PFSK-1 (cell line): ENCODE results near the gene NRG3.
A peak's percentile ranks its signal among the peaks of the same experiment; 100 is the strongest.

Experiments used
- FOXP2 ChIP-seq: optimal IDR thresholded peaks from 2 replicates; pipeline ENCODE3; 2011; ENCODE audit warnings: borderline replicate concordance, control low read depth, inconsistent platforms; ENCODE audit not compliant: insufficient read depth; ENCODE audit errors: extremely low read length, extremely low read depth
- POLR2AphosphoS5 ChIP-seq: IDR thresholded peaks from 2 replicates; pipeline ENCODE4 v1.6.1; 2012; ENCODE audit warnings: low read depth, mild to moderate bottlenecking, control low read depth, low read length, moderate library complexity
- SIN3A ChIP-seq: IDR thresholded peaks from 2 replicates; pipeline ENCODE4 v1.6.1; 2012; ENCODE audit warnings: mild to moderate bottlenecking, low read length, moderate library complexity, borderline replicate concordance; ENCODE audit not compliant: insufficient read depth
- TAF1 ChIP-seq: IDR thresholded peaks from 2 replicates; pipeline ENCODE4 v1.6.1; 2012; ENCODE audit warnings: low read length, control low read depth, borderline replicate concordance; ENCODE audit not compliant: insufficient read depth
- TF ChIP-seq, protein P1 (sequence below), 2 experiments: IDR thresholded peaks; 2 replicates each; pipeline versions ENCODE4 v1.6.1 to v1.8.0; 2011 to 2012; ENCODE audit warnings: low read depth in 2 of 2, low read length in 2 of 2, control low read depth in 1 of 2, inconsistent platforms in 1 of 2, mild to moderate bottlenecking in 1 of 2, moderate library complexity in 1 of 2; ENCODE audit not compliant: insufficient read depth in 1 of 2

NRG3 gene

DNA sequence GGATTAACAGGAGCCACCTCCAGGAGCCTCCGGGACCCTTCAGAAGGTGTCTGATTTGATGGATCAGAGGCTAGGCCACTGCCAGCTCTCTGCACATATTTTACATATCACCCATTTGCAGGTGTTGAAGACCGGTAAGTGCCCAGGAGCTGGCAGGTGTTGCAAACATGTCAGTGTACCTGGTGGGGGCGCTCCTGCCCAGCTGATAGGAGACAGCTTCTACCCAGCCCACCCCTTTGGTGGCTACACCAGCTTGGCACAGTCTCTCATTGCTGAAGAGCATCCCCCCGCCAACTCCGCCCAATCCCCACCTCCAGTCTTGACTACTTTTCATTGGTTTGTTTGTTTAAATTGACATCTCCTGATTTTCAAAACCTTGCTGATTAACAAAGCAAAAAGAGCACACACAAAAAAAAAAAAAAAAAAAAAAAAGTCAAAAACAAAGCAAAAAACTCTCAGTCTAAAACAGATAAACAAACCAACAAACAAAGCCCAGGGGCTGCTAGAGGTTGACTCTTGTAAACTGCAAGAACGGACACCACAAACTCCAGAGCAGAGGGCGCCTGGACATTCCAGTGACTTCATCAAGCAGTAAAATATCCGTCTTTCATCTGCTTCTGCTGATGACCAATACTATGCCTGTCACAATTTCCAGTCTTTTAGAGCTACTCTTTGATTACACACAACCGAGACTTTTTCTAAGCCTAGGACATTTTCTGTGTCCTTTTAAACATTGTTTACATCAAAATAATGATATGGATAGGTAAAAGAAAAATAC lies 275.3 kb downstream of the NRG3 start:
- TF ChIP-seq SIN3A (no peak), POLR2AphosphoS5 (no peak), TAF1 (no peak), FOXP2 (peak; percentile 35)

DNA sequence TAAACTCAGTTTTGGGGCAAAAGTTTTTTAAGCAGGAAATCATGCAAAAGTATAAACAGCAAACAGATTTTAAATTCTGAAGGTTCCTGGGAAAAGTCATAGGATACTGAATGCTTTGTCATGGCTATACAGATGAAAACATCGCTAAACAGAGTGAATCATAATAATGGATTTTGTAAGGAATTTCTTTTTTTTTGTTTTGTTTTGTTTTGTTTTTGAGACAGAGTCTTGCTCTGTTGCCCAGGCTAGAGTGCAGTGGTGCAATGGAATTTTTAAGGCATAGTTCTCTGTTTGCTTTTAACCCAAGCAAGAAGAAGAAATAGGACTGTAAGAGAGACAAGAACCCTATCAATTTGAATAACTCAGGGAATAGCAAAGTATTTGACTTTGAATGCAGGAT lies 285.3 kb downstream of the NRG3 start:
- TF ChIP-seq, protein P1, sequence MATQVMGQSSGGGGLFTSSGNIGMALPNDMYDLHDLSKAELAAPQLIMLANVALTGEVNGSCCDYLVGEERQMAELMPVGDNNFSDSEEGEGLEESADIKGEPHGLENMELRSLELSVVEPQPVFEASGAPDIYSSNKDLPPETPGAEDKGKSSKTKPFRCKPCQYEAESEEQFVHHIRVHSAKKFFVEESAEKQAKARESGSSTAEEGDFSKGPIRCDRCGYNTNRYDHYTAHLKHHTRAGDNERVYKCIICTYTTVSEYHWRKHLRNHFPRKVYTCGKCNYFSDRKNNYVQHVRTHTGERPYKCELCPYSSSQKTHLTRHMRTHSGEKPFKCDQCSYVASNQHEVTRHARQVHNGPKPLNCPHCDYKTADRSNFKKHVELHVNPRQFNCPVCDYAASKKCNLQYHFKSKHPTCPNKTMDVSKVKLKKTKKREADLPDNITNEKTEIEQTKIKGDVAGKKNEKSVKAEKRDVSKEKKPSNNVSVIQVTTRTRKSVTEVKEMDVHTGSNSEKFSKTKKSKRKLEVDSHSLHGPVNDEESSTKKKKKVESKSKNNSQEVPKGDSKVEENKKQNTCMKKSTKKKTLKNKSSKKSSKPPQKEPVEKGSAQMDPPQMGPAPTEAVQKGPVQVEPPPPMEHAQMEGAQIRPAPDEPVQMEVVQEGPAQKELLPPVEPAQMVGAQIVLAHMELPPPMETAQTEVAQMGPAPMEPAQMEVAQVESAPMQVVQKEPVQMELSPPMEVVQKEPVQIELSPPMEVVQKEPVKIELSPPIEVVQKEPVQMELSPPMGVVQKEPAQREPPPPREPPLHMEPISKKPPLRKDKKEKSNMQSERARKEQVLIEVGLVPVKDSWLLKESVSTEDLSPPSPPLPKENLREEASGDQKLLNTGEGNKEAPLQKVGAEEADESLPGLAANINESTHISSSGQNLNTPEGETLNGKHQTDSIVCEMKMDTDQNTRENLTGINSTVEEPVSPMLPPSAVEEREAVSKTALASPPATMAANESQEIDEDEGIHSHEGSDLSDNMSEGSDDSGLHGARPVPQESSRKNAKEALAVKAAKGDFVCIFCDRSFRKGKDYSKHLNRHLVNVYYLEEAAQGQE (IDR thresholded peaks at IDR 0.05; ENCODE audit: insufficient read depth in 1 of 2, low read depth in 2 of 2, low read length in 2 of 2), result no peak
- TF ChIP-seq TAF1 (no peak), POLR2AphosphoS5 (no peak), SIN3A (no peak), FOXP2 (no peak)

DNA sequence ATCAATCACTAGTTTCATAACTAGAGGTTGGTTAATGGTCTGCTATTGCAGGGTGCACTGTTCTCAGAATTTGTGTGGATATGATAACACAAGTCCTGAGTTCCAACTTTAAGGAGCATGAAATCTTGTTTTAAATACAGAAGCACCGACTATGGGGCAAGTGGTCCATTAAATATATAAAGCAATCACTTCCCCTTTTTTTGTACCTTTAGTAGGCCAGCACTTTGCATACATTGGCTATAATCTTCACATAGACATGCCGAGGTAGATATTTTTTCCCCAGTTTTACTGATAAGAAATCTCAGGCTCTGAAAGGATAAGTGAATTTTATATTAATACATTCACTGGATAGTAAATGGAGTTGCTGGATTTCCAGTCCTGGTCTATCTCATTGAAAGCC lies 286.3 kb downstream of the NRG3 start:
- TF ChIP-seq POLR2AphosphoS5 (no peak), SIN3A (no peak), TAF1 (no peak), FOXP2 (no peak)
- TF ChIP-seq, protein P1 (IDR thresholded peaks at IDR 0.05; ENCODE audit: insufficient read depth in 1 of 2, low read depth in 2 of 2, low read length in 2 of 2), result no peak

DNA sequence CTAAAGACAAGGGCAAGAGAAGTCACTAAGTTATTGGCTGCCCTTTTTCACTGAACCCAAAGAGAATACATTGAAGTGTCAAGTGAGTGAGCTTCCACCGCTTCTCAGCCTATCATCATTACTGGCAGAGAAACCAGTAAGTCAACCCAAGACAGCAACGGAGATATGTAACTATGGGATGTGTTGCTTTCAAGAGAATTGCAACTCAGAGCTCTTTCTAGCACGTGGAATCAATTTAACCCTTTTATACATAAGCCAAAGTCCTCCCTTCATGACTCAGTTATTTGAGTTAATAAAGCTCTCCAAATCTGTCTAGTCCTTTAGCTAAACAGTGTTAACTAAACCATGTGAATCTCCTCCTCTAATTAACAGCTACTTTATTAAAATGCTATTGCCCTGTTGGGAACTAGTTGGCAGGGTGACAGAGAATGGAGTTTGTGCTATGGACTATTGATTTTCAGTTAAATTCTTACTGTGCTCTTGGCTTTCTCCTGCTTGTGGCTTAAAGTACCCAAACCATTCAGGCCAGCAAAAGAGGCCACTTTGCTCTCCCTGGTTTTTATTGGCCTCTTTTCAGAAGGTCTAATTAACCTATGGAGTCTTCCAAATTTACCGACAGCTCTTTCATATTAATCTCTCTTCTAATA lies 287.7 kb downstream of the NRG3 start:
- TF ChIP-seq FOXP2 (no peak), TAF1 (no peak), POLR2AphosphoS5 (no peak), SIN3A (no peak)
- TF ChIP-seq, protein P1 (IDR thresholded peaks at IDR 0.05; ENCODE audit: insufficient read depth in 1 of 2, low read depth in 2 of 2, low read length in 2 of 2), result no peak

DNA sequence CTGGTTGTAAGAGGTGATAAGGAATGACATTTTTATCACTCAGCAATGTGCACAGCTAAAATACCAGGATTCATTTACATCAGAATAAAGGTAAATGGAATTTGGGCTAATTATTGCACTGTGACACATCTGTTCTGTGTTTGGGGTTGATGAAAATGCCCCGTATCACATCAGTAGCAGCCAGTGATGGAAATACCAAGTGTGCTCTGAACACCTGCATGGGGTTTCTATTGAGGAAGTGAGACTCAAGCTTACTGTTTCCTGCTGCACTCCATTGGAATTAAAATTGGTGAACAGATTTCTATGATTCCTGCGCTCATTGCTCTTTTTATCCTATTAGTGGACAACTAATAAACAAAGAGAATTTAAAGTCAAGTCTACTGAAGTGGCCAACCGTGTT lies 296.9 kb downstream of the NRG3 start:
- no peak for TF ChIP-seq SIN3A
- no peak for TF ChIP-seq TAF1
- no peak for TF ChIP-seq POLR2AphosphoS5
- TF ChIP-seq, protein P1 (IDR thresholded peaks at IDR 0.05; ENCODE audit: insufficient read depth in 1 of 2, low read depth in 2 of 2, low read length in 2 of 2), result no peak
- no peak for TF ChIP-seq FOXP2
